ENCODE data around the gene RAPSN.

RAPSN gene

GRCh38 chr11:47409440-47410369 is 39.2 kb downstream of the RAPSN start:
- in situ Hi-C loops (cut with MboI; ENCODE audit: low sequenced_read_pairs) = no loop called here

DNA sequence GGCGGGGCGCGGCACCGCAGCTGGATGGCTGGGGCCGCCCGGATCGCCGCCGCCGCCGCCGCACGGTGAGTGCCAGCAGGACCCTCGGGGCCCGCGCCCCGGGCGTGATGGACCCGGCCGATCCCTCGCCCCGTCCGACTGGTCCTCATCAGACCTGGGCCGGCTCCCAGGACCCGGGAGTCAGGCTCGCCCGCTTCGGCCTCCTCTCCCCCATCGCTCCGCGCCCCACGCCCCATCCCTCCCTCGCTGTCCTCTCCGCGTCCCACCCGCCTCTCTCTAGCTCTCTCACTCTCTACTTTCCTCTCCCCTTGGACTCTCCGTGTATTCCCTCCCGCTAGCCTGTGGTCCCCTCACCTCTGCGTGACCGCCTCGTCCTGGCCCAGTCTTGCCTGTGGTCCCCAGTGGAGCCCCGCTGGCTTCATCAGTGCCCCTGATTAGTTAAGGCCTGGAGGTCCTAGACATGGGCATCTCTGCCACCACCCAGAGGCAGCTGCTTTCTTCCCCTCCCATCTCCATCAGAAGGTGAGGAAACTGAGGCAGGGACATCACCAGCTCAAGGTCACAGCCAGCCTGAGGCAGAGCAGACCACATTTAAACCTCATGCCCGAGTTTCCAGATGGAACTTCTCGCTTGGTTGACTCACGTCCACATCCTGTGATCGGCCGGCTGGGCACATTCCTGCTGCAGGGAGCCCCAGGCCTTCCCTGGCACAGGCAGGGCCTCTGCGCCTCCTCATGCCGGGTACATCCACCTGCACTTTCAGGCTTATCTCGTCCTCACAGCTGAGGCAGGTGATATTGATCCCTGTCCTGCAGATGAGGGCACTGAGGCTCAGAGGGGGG is 40.1 kb downstream of the RAPSN start:
- in situ Hi-C loops (cut with MboI; ENCODE audit: low sequenced_read_pairs) = no loop called here

- in situ Hi-C loops (cut with MboI; ENCODE audit: low sequenced_read_pairs) = no loop called here
Observed at GRCh38 chr11:47407746-47408590, 41.0 kb downstream of the RAPSN start, which contains the start of gene SLC39A13. Gene SLC39A13 (plus strand): TSS chr11:47408590. CDS start chr11:47410095, 1,505 bp downstream.

- in situ Hi-C loops (cut with MboI; ENCODE audit: low sequenced_read_pairs) = no loop called here
Observed at GRCh38 chr11:47406896-47407745, 41.8 kb downstream of the RAPSN start.

- in situ Hi-C loops (cut with MboI; ENCODE audit: low sequenced_read_pairs) = no loop called here
Observed at GRCh38 chr11:47403571-47403970, 45.4 kb downstream of the RAPSN start.

DNA sequence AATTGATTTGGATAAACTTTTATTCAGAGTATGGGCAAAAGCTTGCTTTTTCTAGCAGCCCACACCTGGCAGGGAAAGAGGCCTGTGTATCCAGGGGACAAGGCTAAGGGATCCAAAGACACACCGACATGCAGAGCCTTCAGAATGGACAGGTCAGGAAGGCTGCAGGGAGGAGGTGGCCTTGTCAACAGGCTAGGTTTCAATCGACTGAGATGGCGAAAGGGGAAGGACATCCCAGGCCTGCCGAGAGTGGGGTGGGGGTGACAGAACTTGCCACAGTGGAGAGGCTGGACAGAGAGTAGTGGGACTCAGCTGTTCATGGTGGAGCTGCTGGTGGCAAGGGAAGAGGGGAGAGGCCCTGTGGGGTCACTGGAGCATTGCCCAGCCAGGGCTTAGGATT is 45.8 kb downstream of the RAPSN start:
- in situ Hi-C loops (cut with MboI; ENCODE audit: low sequenced_read_pairs) = no loop called here

DNA sequence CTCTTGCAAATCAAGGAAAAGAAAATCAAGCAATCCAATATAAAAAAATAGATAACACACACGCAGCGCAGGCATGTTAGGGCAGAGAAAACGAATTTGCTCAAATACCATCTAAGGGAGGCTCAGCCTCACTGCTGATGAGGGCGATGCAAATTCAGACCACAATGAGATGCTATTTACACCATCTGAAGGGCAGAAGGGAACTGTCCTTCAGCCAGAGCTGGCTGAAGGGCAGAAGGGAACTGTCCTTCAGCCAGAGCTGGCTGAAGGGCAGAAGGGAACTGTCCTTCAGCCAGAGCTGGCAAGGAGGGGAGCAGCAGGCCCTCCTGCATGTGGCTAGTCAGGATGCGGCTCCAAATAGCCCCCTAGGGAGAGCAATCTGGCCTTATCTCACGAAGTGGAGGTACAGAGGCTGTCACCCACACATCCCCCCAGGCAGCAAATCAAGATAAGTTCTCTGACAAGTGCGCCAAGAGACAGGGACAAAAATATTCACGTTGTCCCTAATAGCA is 48.1 kb downstream of the RAPSN start:
- in situ Hi-C loops (cut with MboI; ENCODE audit: low sequenced_read_pairs) = no loop called here

DNA sequence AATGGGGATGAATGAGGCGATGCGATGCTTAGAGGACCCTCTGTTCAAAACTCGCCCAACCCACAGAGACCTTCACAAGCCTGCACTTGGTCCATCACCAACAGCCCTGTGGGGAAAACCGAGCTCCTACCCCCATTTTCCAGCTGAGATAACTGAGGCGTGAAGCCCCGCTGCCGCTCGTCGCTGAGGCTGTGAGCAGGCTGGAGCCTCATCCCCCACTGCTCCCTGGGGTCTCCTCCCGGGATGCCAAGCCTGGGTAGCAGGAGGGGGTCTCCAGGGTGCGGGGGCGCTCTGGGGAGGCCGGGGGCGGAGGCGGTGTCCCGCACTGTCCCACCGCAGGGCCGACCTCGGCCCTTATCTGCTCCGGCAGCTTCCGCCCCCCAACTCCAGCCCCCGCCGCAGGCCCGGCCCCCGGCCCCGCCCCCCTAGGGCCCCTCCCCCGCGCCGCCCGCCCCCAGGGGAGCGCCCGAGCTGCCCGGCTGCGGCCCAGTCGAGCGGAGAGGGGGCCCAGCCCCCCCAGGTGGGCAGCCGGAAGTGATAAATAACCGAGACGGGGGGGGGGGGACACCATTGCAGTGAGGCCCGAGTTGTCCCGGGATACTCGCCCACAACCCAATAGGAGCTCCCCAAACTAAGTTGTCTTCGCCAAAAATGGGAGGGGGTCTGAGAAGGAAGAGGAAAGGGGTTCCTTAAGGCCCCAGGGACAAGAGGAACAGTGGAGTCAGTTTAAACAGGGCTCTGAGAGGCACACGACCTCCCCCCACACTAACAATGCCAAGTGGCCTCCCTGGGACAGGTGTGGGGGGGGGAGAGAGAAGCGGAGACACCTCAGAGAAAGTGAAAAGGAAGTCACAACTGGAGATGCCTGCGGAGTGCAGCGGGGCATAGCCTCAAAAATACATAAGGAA is 48.8 kb downstream of the RAPSN start:
- in situ Hi-C loops (cut with MboI; ENCODE audit: low sequenced_read_pairs) = no loop called here

DNA sequence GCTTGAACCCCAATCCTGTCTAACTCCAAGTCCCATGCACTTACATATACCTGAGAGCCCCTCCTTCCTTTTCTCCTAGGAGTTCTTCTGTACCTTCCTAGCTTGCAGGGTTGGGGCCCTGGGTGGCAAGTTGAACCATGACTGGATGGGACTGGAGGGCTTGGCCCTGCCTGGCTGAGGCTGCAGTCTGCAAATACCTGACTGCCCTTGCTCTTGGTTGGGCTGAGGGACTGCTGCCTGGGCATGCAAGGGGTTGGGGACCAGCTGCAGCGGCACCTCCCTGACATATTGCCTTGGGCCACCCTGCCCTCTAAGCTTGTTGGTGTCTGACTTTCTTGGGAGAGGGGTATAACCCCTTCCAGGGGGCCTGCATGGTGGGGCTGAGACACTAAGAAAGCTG is 50.4 kb downstream of the RAPSN start:
- in situ Hi-C loops (cut with MboI; ENCODE audit: low sequenced_read_pairs) = no loop called here

- in situ Hi-C loops (cut with MboI; ENCODE audit: low sequenced_read_pairs) = no loop called here
Observed at GRCh38 chr11:47398011-47398410, 50.9 kb downstream of the RAPSN start.

DNA sequence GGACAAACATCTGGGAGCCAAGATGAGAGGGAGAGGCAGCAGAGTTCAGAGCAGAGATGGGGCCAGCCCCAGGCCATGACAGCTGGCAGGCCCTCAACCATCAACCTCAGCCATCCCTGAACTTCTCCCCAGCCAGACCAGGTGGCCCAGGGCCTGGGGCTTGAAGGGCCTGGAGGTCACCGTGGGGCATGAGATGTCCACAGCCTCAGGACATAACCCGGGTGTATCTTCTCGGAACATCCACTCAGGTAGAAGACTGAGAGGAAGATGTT is 53.0 kb downstream of the RAPSN start:
- in situ Hi-C loops (cut with MboI; ENCODE audit: low sequenced_read_pairs) = no loop called here

DNA sequence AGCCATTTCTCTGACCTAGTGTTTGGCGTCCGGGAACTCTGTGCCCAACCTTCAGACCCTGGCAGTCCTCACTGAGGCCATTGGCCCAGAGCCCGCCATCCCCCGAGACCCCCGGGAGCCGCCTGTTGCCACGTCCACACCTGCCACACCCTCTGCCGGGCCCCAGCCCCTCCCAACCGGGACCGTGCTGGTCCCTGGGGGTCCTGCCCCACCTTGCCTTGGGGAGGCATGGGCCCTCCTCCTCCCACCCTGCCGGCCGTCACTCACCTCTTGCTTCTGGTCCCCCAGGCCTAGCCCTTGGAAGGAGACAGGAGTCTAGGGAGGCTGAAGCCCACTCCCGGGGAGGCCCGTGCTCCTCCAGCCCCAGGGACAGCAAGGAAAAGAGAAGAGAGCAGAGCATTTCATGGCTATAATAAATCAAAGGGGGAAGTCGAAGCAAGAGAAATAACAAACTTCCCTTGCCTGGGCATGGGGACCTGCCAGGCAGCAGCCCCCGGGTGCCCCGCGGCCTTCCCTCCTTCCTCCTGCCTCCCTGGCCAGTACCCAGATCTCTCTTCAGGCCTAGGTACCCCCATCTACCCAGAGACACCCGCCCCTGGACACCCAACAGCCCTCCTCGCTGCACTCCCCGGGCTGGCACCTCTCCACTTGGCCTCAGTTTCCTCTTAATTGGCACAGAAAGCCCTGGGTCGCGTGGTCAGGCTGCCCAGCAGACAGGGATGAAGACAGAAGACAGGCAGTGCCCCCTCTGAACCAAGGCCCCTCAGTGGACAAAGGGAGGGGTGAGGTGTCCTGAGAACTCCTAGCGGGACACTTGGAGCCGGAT is 53.5 kb downstream of the RAPSN start:
- in situ Hi-C loops (cut with MboI; ENCODE audit: low sequenced_read_pairs) = no loop called here

DNA sequence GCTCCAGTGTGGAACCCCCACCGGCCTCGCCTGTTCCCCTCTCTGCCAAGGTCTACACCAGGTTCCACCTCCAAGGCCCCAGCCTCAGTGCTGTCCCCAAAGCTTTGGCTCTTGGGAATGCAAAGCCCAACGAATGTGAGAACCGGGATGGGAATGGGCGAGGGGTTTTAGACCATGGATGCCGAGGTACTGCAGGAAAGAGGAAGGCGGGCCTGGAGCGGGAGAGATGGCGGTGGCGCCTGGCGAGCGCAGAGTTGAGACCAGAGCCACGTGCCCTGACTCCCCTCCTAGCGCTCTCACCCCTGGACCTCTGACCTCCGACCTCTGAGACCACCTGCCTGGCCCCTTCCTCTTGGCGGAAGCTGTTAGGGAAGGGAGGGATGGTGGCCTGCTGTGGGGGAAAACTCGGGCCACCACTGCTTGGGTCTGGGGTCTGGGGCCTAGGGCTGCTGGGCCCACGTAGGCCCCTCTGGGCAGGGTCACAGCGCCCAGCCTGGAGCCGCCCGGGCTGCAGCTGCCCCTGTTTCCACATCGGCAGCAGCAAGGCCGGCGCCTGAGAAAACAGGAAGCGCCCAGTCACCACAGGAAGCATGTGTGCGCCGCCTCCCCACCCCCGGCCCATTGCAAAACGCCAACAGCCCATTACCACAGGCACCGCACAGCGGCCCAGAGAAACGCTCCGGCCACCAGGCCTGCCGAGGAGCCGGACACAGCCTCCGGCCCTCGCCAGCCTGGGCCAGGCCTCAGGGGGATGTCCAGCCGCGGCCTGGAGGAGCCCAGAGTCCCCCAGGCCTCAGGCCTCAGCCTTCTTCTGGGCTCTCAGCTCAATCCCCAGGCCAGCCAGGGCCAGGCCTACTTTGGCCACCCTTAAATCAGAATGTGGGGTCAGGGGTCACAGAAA is 54.4 kb downstream of the RAPSN start:
- in situ Hi-C loops (cut with MboI; ENCODE audit: low sequenced_read_pairs) = no loop called here

GRCh38 chr11:47394050-47394321 is 55.0 kb downstream of the RAPSN start:
- in situ Hi-C loops (cut with MboI; ENCODE audit: low sequenced_read_pairs) = no loop called here

GRCh38 chr11:47393163-47394049 is 55.5 kb downstream of the RAPSN start:
- in situ Hi-C loops (cut with MboI; ENCODE audit: low sequenced_read_pairs) = no loop called here

- in situ Hi-C loops (cut with MboI; ENCODE audit: low sequenced_read_pairs) = no loop called here
Observed at GRCh38 chr11:47392546-47393162, 56.3 kb downstream of the RAPSN start.
